Activated CD4-positive, alpha-beta T cell treated with anti-CD3 and anti-CD28 coated beads, Interleukin-2, amount 10 ng/mL, durations not matched to agents 7 days and 5 days (primary cell): ENCODE results near the gene ACVR2B. TPM values are rescaled to one million over a fixed set of nuclear protein-coding genes. Genes with fewer than 3 reads are reported as not detected.
A peak's percentile ranks its signal among the peaks of the same experiment; 100 is the strongest.

Source experiments
- CTCF ChIA-PET: fragments of 350-600 bp; sonication (Branson Sonifier 250); formaldehyde crosslinking; loops from one replicate; lab custom pipeline; 2021; ENCODE audit warnings: antibody characterized with exemption; lab: Charles Lee
- POLR2A ChIA-PET: fragments of 350-600 bp; sonication (Branson Sonifier 250); formaldehyde crosslinking; loops from one replicate; lab custom pipeline; 2021; ENCODE audit warnings: antibody characterized with exemption; lab: Charles Lee
- DNase-seq: peaks from one replicate; pipeline ENCODE4 v3.0.0-alpha.2; 2020
- H3K27ac Mint-ChIP-seq: one replicate; pipeline ENCODE4 v1.8.0; 2021; ENCODE audit warnings: mild to moderate bottlenecking, moderate library complexity, mixed read lengths
- H3K27me3 Mint-ChIP-seq: one replicate; pipeline ENCODE4 v1.8.0; 2021; ENCODE audit warnings: mixed read lengths
- H3K36me3 Mint-ChIP-seq: one replicate; pipeline ENCODE4 v1.8.0; 2021; ENCODE audit warnings: low read depth, mixed read lengths
- H3K4me1 Mint-ChIP-seq: one replicate; pipeline ENCODE4 v1.8.0; 2021; ENCODE audit warnings: mixed read lengths
- H3K4me3 Mint-ChIP-seq: one replicate; pipeline ENCODE4 v1.8.0; 2021; ENCODE audit warnings: mild to moderate bottlenecking, moderate library complexity, mixed read lengths
- H3K9me3 Mint-ChIP-seq: one replicate; pipeline ENCODE4 v1.8.0; 2021; ENCODE audit warnings: mixed read lengths
- total RNA-seq, 2 experiments: library from RNA; stranded (reverse); gene quantifications; one replicate each; pipeline ENCODE4 v1.2.3, GENCODE V29; 2021

The ACVR2B gene
- total RNA-seq, 2 experiments from 2014 or later, result 6.0 to 6.6 TPM

DNA sequence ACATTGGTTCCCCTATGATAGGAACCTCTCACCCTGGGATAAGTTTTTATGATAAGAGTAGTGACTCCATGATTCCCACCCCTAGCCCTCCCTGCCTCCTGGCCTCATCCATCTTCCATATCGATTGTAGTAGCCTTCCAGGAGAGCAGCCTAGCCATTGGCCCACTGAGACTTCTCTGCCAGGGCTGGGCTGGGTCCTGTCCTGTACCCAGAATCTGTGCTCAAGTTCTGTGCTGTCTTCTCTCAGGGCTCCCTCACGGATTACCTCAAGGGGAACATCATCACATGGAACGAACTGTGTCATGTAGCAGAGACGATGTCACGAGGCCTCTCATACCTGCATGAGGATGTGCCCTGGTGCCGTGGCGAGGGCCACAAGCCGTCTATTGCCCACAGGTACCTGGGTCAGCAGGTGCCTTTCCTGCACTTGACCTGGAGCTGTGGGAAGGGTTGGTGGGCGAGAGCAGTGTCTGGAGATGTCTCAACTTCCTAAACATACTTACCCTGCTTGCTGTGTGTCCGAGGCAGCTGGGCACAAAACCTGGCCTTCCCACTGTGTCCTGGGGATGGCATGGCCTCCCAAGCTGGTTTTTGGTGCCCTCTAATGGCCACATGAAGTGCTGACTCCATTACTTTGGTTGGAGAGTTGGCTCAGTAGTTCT lies 25.9 kb downstream of the ACVR2B start:
- Mint-ChIP-seq H3K9me3 (no peaks in the 10 kb centered on the region), H3K4me3 (no peak overlapping the region), H3K36me3 (peaks cover 17% of the 10 kb centered on the region), H3K4me1 (no peaks in the 10 kb centered on the region), H3K27me3 (no peaks in the 10 kb centered on the region), H3K27ac (peak overlapping the region; percentile 68)
- ChIA-PET POLR2A (no interaction called here), CTCF (interaction anchor here (0.6 to 4.0 kb wide), 7 partner anchors 8 to 343 kb away, joined by 3 to 28 read pairs (median 5); partner anchors contain the start of genes ACAA1, EXOG and XYLB)
- DNase-seq, result peak; percentile 63

DNA sequence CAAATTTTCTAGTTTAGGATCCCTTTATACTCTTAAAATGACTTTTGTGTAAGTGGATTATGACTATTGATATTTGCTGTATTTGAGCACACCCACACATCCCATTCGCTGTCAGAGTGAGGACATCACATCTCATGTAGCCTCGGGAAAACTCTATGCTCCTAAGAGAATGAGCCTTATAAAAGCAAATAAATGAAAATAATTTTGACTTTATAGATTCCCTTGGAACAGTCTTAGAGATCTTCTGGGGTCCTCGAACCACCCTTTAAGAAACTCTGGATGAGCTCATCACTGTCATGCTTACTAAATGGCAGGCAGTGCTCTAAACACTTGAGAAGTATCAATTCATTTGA lies 26.4 kb downstream of the ACVR2B start:
- Mint-ChIP-seq H3K9me3 (no peaks in the 10 kb centered on the region), H3K36me3 (peaks cover 17% of the 10 kb centered on the region), H3K27ac (no peak overlapping the region), H3K27me3 (no peaks in the 10 kb centered on the region), H3K4me3 (no peak overlapping the region), H3K4me1 (no peaks in the 10 kb centered on the region)
- POLR2A ChIA-PET, result interaction anchor here (0.7 kb wide), 1 partner anchor 328 kb away, joined by 3 read pairs; no protein-coding TSS in a partner anchor
- no peak for DNase-seq
- CTCF ChIA-PET, result interaction anchor here (0.6 to 4.0 kb wide), 8 partner anchors 9 to 343 kb away, joined by 3 to 28 read pairs (median 4); partner anchors contain the start of genes ACAA1, EXOG and XYLB

GRCh38 chr3:38480930-38481329 lies 27.2 kb downstream of the ACVR2B start:
- no peak overlapping the region for H3K4me3 Mint-ChIP-seq
- no peak overlapping the region for H3K27ac Mint-ChIP-seq
- peaks cover 17% of the 10 kb centered on the region for H3K36me3 Mint-ChIP-seq
- ChIA-PET POLR2A (interaction anchor here (0.7 to 0.8 kb wide), 2 partner anchors 11 to 329 kb away, joined by 3 to 4 read pairs; no protein-coding TSS in a partner anchor), CTCF (interaction anchor here (0.5 to 4.0 kb wide), 9 partner anchors 9 to 364 kb away, joined by 3 to 28 read pairs (median 5); partner anchors contain the start of genes EXOG and XYLB)
- no peaks in the 10 kb centered on the region for H3K4me1 Mint-ChIP-seq
- no peaks in the 10 kb centered on the region for H3K27me3 Mint-ChIP-seq
- H3K9me3 Mint-ChIP-seq, result no peaks in the 10 kb centered on the region
- no peak for DNase-seq

GRCh38 chr3:38482951-38483350 lies 29.3 kb downstream of the ACVR2B start:
- Mint-ChIP-seq H3K27ac (no peak overlapping the region), H3K4me1 (no peaks in the 10 kb centered on the region), H3K4me3 (no peak overlapping the region), H3K36me3 (peaks cover 17% of the 10 kb centered on the region), H3K9me3 (no peaks in the 10 kb centered on the region), H3K27me3 (no peaks in the 10 kb centered on the region)
- POLR2A ChIA-PET, result no interaction called here
- CTCF ChIA-PET, result interaction anchor here (1.2 kb wide), 1 partner anchor 136 kb away, joined by 3 read pairs; the partner anchor contains the start of gene XYLB
- DNase-seq, result no peak

DNA sequence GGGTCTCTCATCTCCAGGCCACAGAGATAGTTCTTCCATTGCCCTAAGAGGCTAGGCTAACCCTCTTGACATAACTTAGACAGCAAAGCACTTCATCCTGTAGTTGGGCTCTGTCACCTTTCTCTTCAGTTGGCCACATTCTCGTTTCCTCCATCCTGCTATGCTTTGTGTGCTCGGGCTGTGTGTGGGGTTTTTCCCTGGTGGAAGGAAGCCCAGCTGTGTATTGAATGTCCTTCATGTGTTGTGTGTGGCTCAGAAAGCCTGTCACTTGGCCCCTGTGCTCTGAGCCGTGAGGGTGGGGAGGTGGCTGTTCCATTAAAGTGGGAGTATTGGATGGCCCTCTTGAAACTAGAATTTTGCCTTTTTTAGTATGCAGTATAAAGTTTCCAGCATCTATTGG lies 33.6 kb downstream of the ACVR2B start:
- POLR2A ChIA-PET, result no interaction called here
- H3K4me1 Mint-ChIP-seq, result no peaks in the 10 kb centered on the region
- no peak for DNase-seq
- no peaks in the 10 kb centered on the region for H3K27me3 Mint-ChIP-seq
- CTCF ChIA-PET, result no interaction called here
- H3K36me3 Mint-ChIP-seq, result peaks cover 10% of the 10 kb centered on the region
- H3K4me3 Mint-ChIP-seq, result no peak overlapping the region
- no peak overlapping the region for H3K27ac Mint-ChIP-seq
- no peaks in the 10 kb centered on the region for H3K9me3 Mint-ChIP-seq

- no peak for DNase-seq
- H3K27me3 Mint-ChIP-seq, result no peaks in the 10 kb centered on the region
- no peaks in the 10 kb centered on the region for H3K4me1 Mint-ChIP-seq
- ChIA-PET CTCF (interaction anchor here (1.2 to 2.5 kb wide), 2 partner anchors 9 to 13 kb away, joined by 3 to 13 read pairs; no protein-coding TSS in a partner anchor), POLR2A (no interaction called here)
- H3K9me3 Mint-ChIP-seq, result no peaks in the 10 kb centered on the region
- no peaks in the 10 kb centered on the region for H3K36me3 Mint-ChIP-seq
- H3K27ac Mint-ChIP-seq, result no peak overlapping the region
- H3K4me3 Mint-ChIP-seq, result no peak overlapping the region
Observed at GRCh38 chr3:38488949-38489348, 35.3 kb downstream of the ACVR2B start.

GRCh38 chr3:38489766-38490165 lies 36.1 kb downstream of the ACVR2B start:
- Mint-ChIP-seq H3K9me3 (no peaks in the 10 kb centered on the region), H3K36me3 (no peaks in the 10 kb centered on the region), H3K4me1 (no peaks in the 10 kb centered on the region), H3K27ac (no peak overlapping the region), H3K4me3 (no peak overlapping the region), H3K27me3 (no peaks in the 10 kb centered on the region)
- CTCF ChIA-PET, result interaction anchor here (0.6 to 2.5 kb wide), 4 partner anchors 9 to 636 kb away, joined by 3 to 13 read pairs (median 3); no protein-coding TSS in a partner anchor
- POLR2A ChIA-PET, result no interaction called here
- no peak for DNase-seq

DNA sequence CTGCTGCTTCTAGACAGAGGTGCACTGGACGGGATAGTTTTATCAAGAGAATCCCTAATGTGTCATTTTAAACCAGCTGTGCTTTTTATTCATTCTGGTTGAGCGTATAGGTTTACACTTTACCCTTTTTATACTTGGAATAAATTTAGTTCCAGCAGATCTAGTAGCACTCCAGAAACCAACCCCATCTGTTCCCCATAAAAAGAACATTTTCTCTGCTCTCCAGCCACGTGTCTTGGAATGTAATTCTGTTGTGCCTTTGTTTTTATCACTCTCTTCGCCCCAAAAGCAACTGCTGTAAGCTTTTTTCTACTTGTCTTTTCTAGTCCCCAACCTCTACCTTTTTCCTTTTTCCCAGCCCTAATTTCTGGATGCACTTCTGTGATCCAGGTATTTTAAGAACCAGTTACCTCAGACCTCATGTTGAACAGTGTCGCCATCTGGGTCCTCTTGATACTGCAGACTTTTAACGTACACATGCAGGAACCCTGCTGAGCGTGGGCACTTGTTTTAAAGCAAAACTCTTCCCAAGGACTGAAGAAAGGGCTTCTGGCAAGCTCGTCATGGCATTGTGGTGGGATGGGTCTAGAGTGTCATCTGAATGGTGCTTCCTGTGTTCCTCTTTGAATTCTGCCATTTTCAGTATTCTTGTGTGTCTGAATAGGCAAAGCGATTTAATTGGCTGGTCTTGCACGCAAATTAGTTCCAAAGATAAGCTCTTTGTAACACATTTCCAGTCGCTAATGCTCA lies 36.8 kb downstream of the ACVR2B start:
- ChIA-PET CTCF (interaction anchor here (0.5 to 2.5 kb wide), 4 partner anchors 10 to 145 kb away, joined by 3 to 13 read pairs (median 3); no protein-coding TSS in a partner anchor), POLR2A (no interaction called here)
- H3K9me3 Mint-ChIP-seq, result no peaks in the 10 kb centered on the region
- no peak for DNase-seq
- H3K27ac Mint-ChIP-seq, result no peak overlapping the region
- H3K4me3 Mint-ChIP-seq, result no peak overlapping the region
- no peaks in the 10 kb centered on the region for H3K4me1 Mint-ChIP-seq
- H3K27me3 Mint-ChIP-seq, result no peaks in the 10 kb centered on the region
- no peaks in the 10 kb centered on the region for H3K36me3 Mint-ChIP-seq

DNA sequence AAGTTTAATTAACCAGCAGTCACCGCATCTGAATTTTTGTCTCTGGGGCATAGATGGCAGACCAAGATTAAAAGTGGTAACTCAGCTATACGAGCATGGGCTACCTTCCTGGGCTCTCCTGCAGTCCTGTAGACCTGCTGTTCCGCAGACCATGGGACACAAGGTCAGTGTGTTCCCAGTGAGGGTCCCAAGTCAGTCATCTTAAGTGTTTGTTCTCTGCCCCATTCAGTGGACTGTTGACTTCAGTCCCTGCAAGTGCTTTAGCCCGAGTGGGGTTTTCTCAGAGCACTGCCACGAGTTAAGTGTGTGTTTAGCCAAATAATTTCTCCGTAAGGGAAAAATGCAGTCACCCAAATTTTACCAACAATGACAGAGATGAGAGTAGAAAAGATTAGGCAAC lies 37.5 kb downstream of the ACVR2B start:
- CTCF ChIA-PET, result interaction anchor here (2.5 kb wide), 1 partner anchor 11 kb away, joined by 13 read pairs; no protein-coding TSS in a partner anchor
- no peaks in the 10 kb centered on the region for H3K27me3 Mint-ChIP-seq
- no peaks in the 10 kb centered on the region for H3K4me1 Mint-ChIP-seq

DNA sequence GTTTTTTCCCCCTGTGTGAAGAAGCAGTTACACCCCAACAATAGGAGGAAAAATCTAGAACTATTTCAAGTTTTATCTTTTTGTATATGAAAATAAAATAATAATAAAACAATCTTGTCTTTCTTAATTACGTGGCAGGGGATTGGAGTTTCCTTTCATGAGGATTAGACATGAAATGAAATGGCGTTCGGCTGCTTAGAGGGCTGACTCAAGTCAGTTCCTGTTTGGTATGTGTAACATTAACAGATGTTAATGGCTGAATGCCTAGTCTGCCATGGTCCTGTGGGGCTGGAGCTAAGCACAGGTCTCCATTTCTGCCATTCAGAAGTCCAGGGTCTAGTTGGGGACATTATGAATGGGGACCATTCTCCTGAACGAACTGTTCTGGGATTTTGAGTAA lies 39.3 kb downstream of the ACVR2B start:
- no peak overlapping the region for H3K27ac Mint-ChIP-seq
- H3K36me3 Mint-ChIP-seq, result peaks cover 2% of the 10 kb centered on the region
- DNase-seq, result no peak
- CTCF ChIA-PET, result interaction anchor here (0.7 to 2.0 kb wide), 5 partner anchors 13 to 158 kb away, joined by 3 to 5 read pairs (median 3); partner anchors contain the start of gene XYLB
- POLR2A ChIA-PET, result no interaction called here
- no peaks in the 10 kb centered on the region for H3K27me3 Mint-ChIP-seq
- H3K4me1 Mint-ChIP-seq, result peaks cover 10% of the 10 kb centered on the region
- no peaks in the 10 kb centered on the region for H3K9me3 Mint-ChIP-seq
- H3K4me3 Mint-ChIP-seq, result no peak overlapping the region

More for the DNA sequence above, 37.5 kb downstream of the ACVR2B start:
- DNase-seq, result no peak
- Mint-ChIP-seq H3K4me3 (no peak overlapping the region), H3K9me3 (no peaks in the 10 kb centered on the region), H3K36me3 (no peaks in the 10 kb centered on the region), H3K27ac (no peak overlapping the region)
- POLR2A ChIA-PET, result interaction anchor here (0.5 kb wide), 1 partner anchor 10 kb away, joined by 4 read pairs; no protein-coding TSS in a partner anchor

- Mint-ChIP-seq H3K27ac (peak within 1 kb of the TSS; percentile 93), H3K4me1 (peaks cover 21% of the 10 kb centered on the region), H3K9me3 (no peaks in the 10 kb centered on the region), H3K27me3 (no peaks in the 10 kb centered on the region), H3K4me3 (peak within 1 kb of the TSS; percentile 98), H3K36me3 (peaks cover 21% of the 10 kb centered on the region)
- ChIA-PET POLR2A (interaction anchor here (0.6 kb wide), 1 partner anchor 214 kb away, joined by 4 read pairs; no protein-coding TSS in a partner anchor), CTCF (interaction anchor here (0.7 to 2.1 kb wide), 11 partner anchors 12 to 937 kb away, joined by 3 to 10 read pairs (median 6); partner anchors contain the start of gene XYLB)
- DNase-seq, result peak; percentile 96
Observed at GRCh38 chr3:38496131-38496910, 42.6 kb downstream of the ACVR2B start, which contains the start of gene EXOG. Gene EXOG, plus strand, starts transcription at chr3:38496340. Its CDS starts 28 bp downstream, at chr3:38496368.
